Astrocyte (in vitro differentiated cells and primary cell): ENCODE results near the gene PXK.

ENCODE experiments used
- EZH2 ChIP-seq: IDR thresholded peaks from 2 replicates; pipeline ENCODE4 v1.6.1; 2012; ENCODE audit warnings: mild to moderate bottlenecking, low read length, inconsistent platforms; ENCODE audit not compliant: insufficient read depth
- TF ChIP-seq, protein P1 (sequence below): IDR thresholded peaks from 2 replicates; pipeline ENCODE4 v1.5.1; 2011; ENCODE audit warnings: low read depth, mild to moderate bottlenecking, inconsistent platforms, low read length, moderate library complexity; ENCODE audit not compliant: insufficient read depth

DNA sequence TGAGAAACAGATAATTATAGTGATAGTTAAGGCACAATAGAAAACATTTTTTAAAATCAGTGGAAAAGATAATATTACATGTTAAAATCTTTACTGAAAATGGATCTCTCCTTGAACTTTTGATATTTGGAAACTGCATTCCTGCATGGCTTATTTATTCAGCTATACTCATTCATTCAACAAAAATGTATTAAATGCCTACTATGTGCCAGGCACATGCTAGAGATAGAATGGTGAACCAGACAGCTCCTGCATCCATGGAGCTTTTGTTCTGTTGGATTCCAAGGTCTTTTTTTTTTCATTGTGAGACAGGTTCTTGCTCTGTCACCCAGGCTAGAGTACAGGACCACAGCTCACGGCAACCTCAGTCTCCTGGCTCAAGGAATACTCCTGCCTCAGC lies 4.5 kb downstream of the PXK start:
- TF ChIP-seq, protein P1, sequence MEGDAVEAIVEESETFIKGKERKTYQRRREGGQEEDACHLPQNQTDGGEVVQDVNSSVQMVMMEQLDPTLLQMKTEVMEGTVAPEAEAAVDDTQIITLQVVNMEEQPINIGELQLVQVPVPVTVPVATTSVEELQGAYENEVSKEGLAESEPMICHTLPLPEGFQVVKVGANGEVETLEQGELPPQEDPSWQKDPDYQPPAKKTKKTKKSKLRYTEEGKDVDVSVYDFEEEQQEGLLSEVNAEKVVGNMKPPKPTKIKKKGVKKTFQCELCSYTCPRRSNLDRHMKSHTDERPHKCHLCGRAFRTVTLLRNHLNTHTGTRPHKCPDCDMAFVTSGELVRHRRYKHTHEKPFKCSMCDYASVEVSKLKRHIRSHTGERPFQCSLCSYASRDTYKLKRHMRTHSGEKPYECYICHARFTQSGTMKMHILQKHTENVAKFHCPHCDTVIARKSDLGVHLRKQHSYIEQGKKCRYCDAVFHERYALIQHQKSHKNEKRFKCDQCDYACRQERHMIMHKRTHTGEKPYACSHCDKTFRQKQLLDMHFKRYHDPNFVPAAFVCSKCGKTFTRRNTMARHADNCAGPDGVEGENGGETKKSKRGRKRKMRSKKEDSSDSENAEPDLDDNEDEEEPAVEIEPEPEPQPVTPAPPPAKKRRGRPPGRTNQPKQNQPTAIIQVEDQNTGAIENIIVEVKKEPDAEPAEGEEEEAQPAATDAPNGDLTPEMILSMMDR = no peak
- TF ChIP-seq EZH2 = no peak
